NCI-H510A (cell line): ENCODE data around the gene ZRANB1.

ENCODE experiments used
- DNase-seq: peaks from one replicate; lab custom pipeline; 2025; lab: John Stamatoyannopoulos, UW

The ZRANB1 gene

DNA sequence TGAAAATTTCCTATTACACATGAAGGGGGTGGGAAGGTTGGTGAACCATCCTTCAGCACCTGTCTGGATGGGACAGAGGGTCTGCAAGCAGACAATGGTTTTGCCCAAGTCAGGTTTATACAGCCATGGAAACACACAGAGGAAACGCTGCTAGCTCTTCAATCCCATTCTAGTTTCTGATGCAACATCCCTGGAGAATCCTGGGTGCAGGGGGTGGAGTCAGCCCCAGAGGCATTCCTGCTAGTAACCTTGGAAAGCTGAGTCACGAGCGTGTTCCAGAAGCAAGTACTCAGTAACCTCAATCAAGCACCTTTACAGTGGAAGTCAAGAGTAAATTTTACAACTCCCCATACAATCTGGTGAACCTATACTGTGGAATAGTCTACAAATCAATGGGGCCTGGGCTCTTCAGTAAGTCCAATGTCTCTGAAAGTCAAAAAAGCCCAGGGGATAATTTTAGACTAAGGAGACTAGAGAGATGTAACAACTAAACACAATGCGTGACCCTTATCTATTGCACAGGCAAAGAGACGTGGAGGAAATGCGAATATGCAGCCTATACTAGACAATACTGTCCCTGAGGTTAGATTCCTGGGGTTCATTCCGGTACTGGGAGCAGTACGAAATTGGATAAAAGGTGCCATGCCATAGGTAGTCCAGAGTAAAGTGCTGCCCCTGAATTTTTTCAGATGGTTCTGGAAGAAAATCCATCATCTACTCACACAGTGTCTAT is 95.4 kb downstream of the ZRANB1 start:
- DNase-seq, result no peak
